HepG2 (cell line): ENCODE data around the gene CNBD2.

Experiments
- ARNT ChIP-seq: fragments of 450-650 bp; IDR thresholded peaks from 2 replicates; pipeline ENCODE4 v1.6.1; 2017
- GLI4 ChIP-seq: sonication (generic); formaldehyde crosslinking; IDR thresholded peaks from 2 replicates; pipeline ENCODE4 v1.5.1; 2020; ENCODE audit warnings: missing genetic modification reagents, mild to moderate bottlenecking, moderate library complexity, borderline replicate concordance
- ISL2 ChIP-seq: sonication (generic); formaldehyde crosslinking; IDR thresholded peaks from 2 replicates; pipeline ENCODE4 v1.5.0; 2020; ENCODE audit warnings: missing genetic modification reagents
- JUND ChIP-seq: sonication (generic); formaldehyde crosslinking; IDR thresholded peaks from 2 replicates; pipeline ENCODE4 v1.8.0; 2022; ENCODE audit warnings: mild to moderate bottlenecking, missing genetic modification reagents
- KDM4B ChIP-seq: sonication (generic); formaldehyde crosslinking; IDR thresholded peaks from 2 replicates; pipeline ENCODE4 v1.4.0; 2020; ENCODE audit warnings: missing genetic modification reagents
- MXI1 ChIP-seq: IDR thresholded peaks from 3 replicates; pipeline ENCODE4 v1.6.1; 2012; ENCODE audit warnings: low read depth, low read length, inconsistent platforms, borderline replicate concordance
- NR2C2 ChIP-seq: sonication (generic); formaldehyde crosslinking; IDR thresholded peaks from 2 replicates; pipeline ENCODE4 v1.4.0; 2020; ENCODE audit warnings: missing genetic modification reagents, mild to moderate bottlenecking, moderate library complexity, borderline replicate concordance
- TAF1 ChIP-seq: sonication (generic); formaldehyde crosslinking; IDR thresholded peaks from 2 replicates; pipeline ENCODE4 v1.4.0; 2020; ENCODE audit warnings: missing genetic modification reagents
- ZMAT3 ChIP-seq: sonication (generic); formaldehyde crosslinking; conservative IDR thresholded peaks from 2 replicates; pipeline ENCODE4 v1.7.0; 2021; ENCODE audit warnings: missing genetic modification reagents
- ZNF121 ChIP-seq: sonication (generic); formaldehyde crosslinking; IDR thresholded peaks from 2 replicates; pipeline ENCODE4 v1.5.0; 2020; ENCODE audit warnings: mild to moderate bottlenecking, missing genetic modification reagents
- TF ChIP-seq, protein P1 (sequence below): sonication (generic); formaldehyde crosslinking; IDR thresholded peaks from 2 replicates; pipeline ENCODE4 v1.5.0; 2020; ENCODE audit warnings: mild to moderate bottlenecking, missing genetic modification reagents, moderate library complexity

DNA sequence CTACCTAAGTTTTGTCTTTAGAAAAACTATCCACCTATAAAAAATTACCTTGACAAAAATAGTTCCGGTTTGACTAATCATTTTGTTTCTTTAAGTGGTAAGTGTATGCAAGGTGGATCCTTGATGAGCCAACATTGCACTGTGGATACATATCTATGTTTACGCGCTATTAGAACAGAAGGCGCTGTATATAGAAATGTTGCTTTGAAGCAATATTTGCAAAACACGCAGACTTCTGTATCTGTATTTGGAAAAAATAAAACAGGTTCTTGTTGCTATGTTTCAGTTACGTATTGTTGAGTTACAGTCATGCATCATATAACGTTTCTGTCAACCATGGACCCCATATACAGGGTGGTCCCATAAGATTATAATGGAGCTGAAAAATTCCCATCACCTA is 18.3 kb upstream of the CNBD2 start:
- TF ChIP-seq ZNF121 (no peak), ISL2 (CRISPR knock-in tag) (no peak), MXI1 (no peak), ARNT (no peak), TAF1 (CRISPR knock-in tag) (no peak), GLI4 (CRISPR knock-in tag) (no peak), ZMAT3 (CRISPR knock-in tag) (no peak), JUND (CRISPR knock-in tag) (no peak), NR2C2 (CRISPR knock-in tag) (no peak), KDM4B (CRISPR knock-in tag) (no peak)
- TF ChIP-seq, protein P1, sequence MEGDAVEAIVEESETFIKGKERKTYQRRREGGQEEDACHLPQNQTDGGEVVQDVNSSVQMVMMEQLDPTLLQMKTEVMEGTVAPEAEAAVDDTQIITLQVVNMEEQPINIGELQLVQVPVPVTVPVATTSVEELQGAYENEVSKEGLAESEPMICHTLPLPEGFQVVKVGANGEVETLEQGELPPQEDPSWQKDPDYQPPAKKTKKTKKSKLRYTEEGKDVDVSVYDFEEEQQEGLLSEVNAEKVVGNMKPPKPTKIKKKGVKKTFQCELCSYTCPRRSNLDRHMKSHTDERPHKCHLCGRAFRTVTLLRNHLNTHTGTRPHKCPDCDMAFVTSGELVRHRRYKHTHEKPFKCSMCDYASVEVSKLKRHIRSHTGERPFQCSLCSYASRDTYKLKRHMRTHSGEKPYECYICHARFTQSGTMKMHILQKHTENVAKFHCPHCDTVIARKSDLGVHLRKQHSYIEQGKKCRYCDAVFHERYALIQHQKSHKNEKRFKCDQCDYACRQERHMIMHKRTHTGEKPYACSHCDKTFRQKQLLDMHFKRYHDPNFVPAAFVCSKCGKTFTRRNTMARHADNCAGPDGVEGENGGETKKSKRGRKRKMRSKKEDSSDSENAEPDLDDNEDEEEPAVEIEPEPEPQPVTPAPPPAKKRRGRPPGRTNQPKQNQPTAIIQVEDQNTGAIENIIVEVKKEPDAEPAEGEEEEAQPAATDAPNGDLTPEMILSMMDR (CRISPR knock-in tag), result no peak
